HEK293 (cell line): ENCODE results near the gene CCR3.

ENCODE experiments used
- CTCF ChIA-PET: fragments of 350-600 bp; formaldehyde crosslinking; extraction: SDS; loops from one replicate; lab custom pipeline; 2021; ENCODE audit warnings: antibody characterized with exemption; lab: Yijun Ruan, JAX
- POLR2A ChIA-PET: fragments of 300-600 bp; formaldehyde crosslinking; extraction: SDS; loops from one replicate; lab custom pipeline; 2020; ENCODE audit warnings: antibody characterized with exemption, inconsistent platforms; lab: Yijun Ruan, JAX
- H3K27ac ChIP-seq: fragments of 200-500 bp; sonication (Bioruptor generic); 2 replicates; pipeline ENCODE4 v1.5.1; 2014; ENCODE audit warnings: low read depth, low read length, control low read depth, inconsistent platforms; ENCODE audit errors: extremely low read depth
- H3K36me3 ChIP-seq, 2 experiments: fragments of 200-500 bp in 1 of 2; sonication (Bioruptor generic) in 1 of 2; 1 replicate in 1 of 2; 2 replicates in 1 of 2; pipeline ENCODE4 v1.5.1; 2014 to 2017; ENCODE audit warnings: inconsistent platforms in 2 of 2, low read length in 2 of 2; ENCODE audit not compliant: control insufficient read depth in 2 of 2, insufficient read depth in 1 of 2
- H3K4me1 ChIP-seq: fragments of 200-500 bp; sonication (Bioruptor generic); 2 replicates; pipeline ENCODE4 v1.5.1; 2014; ENCODE audit warnings: mild to moderate bottlenecking, low read length, inconsistent platforms; ENCODE audit not compliant: control insufficient read depth, insufficient read depth
- H3K4me3 ChIP-seq: 2 replicates; pipeline ENCODE4 v1.5.1; 2011; ENCODE audit warnings: low read depth, mild to moderate bottlenecking, control low read depth, low read length, moderate library complexity
- H3K9me3 ChIP-seq: fragments of 200-500 bp; sonication (Bioruptor generic); 2 replicates; pipeline ENCODE4 v1.5.1; 2014; ENCODE audit warnings: low read depth, low read length, inconsistent platforms; ENCODE audit not compliant: control insufficient read depth, insufficient read depth
- KLF10 ChIP-seq: fragments of 450-650 bp; IDR thresholded peaks from 2 replicates; pipeline ENCODE4 v1.5.1; 2018; ENCODE audit warnings: missing biosample characterization, mild to moderate bottlenecking, missing genetic modification characterization
- KLF17 ChIP-seq: fragments of 450-650 bp; formaldehyde crosslinking; IDR thresholded peaks from 2 replicates; pipeline ENCODE4 v1.5.1; 2016; ENCODE audit warnings: missing biosample characterization, missing genetic modification characterization
- KLF8 ChIP-seq: fragments of 450-650 bp; formaldehyde crosslinking; IDR thresholded peaks from 2 replicates; pipeline ENCODE4 v1.5.1; 2016; ENCODE audit warnings: missing biosample characterization, missing genetic modification characterization
- OVOL3 ChIP-seq: fragments of 450-650 bp; formaldehyde crosslinking; IDR thresholded peaks from 2 replicates; pipeline ENCODE4 v1.5.1; 2016; ENCODE audit warnings: missing biosample characterization, missing genetic modification characterization
- PRDM4 ChIP-seq: fragments of 450-650 bp; formaldehyde crosslinking; IDR thresholded peaks from 2 replicates; pipeline ENCODE4 v1.5.1; 2017; ENCODE audit warnings: missing biosample characterization, missing genetic modification characterization
- ZBTB20 ChIP-seq: fragments of 450-650 bp; formaldehyde crosslinking; IDR thresholded peaks from 2 replicates; pipeline ENCODE4 v1.5.1; 2016; ENCODE audit warnings: missing biosample characterization, missing genetic modification characterization
- ZFHX2 ChIP-seq: fragments of 450-650 bp; formaldehyde crosslinking; conservative IDR thresholded peaks from 2 replicates; pipeline ENCODE4 v1.5.1; 2016; ENCODE audit warnings: missing biosample characterization, missing genetic modification characterization
- ZFP41 ChIP-seq: fragments of 450-650 bp; formaldehyde crosslinking; IDR thresholded peaks from 2 replicates; pipeline ENCODE4 v1.5.1; 2016; ENCODE audit warnings: missing biosample characterization, missing genetic modification characterization, borderline replicate concordance
- ZIC2 ChIP-seq: fragments of 450-650 bp; formaldehyde crosslinking; IDR thresholded peaks from 2 replicates; pipeline ENCODE4 v1.5.1; 2016; ENCODE audit warnings: missing biosample characterization, missing genetic modification characterization
- ZNF146 ChIP-seq: fragments of 450-650 bp; formaldehyde crosslinking; IDR thresholded peaks from 2 replicates; pipeline ENCODE4 v1.5.1; 2016; ENCODE audit warnings: missing biosample characterization, missing genetic modification characterization
- ZNF155 ChIP-seq: fragments of 450-650 bp; formaldehyde crosslinking; IDR thresholded peaks from 2 replicates; pipeline ENCODE4 v1.5.1; 2016; ENCODE audit warnings: missing biosample characterization, missing genetic modification characterization
- ZNF157 ChIP-seq: fragments of 450-650 bp; formaldehyde crosslinking; IDR thresholded peaks from 2 replicates; pipeline ENCODE4 v1.5.1; 2016; ENCODE audit warnings: missing biosample characterization, missing genetic modification characterization
- ZNF23 ChIP-seq: fragments of 450-650 bp; formaldehyde crosslinking; IDR thresholded peaks from 2 replicates; pipeline ENCODE4 v1.5.1; 2016; ENCODE audit warnings: missing biosample characterization, missing genetic modification characterization, borderline replicate concordance
- ZNF311 ChIP-seq: fragments of 450-650 bp; formaldehyde crosslinking; IDR thresholded peaks from 2 replicates; pipeline ENCODE4 v1.5.1; 2017; ENCODE audit warnings: missing biosample characterization, missing genetic modification characterization, borderline replicate concordance
- ZNF548 ChIP-seq: fragments of 450-650 bp; formaldehyde crosslinking; IDR thresholded peaks from 2 replicates; pipeline ENCODE4 v1.5.1; 2016; ENCODE audit warnings: missing biosample characterization, missing genetic modification characterization
- ZNF654 ChIP-seq: fragments of 450-650 bp; formaldehyde crosslinking; IDR thresholded peaks from 2 replicates; pipeline ENCODE4 v1.5.1; 2016; ENCODE audit warnings: low read depth, missing biosample characterization, missing genetic modification characterization
- ZSCAN18 ChIP-seq: fragments of 450-650 bp; formaldehyde crosslinking; IDR thresholded peaks from 2 replicates; pipeline ENCODE4 v1.5.1; 2016; ENCODE audit warnings: missing biosample characterization, missing genetic modification characterization
- ZSCAN23 ChIP-seq: fragments of 450-650 bp; formaldehyde crosslinking; IDR thresholded peaks from 2 replicates; pipeline ENCODE4 v1.5.1; 2016; ENCODE audit warnings: missing biosample characterization, missing genetic modification characterization

Gene CCR3

GRCh38 chr3:46213201-46213600, 29.1 kb upstream of the CCR3 start:
- Histone ChIP-seq H3K27ac (no peak overlapping the region), H3K36me3 (no peaks in the 10 kb centered on the region), H3K9me3 (no peaks in the 10 kb centered on the region), H3K4me3 (no peak overlapping the region), H3K4me1 (no peaks in the 10 kb centered on the region)
- ChIA-PET POLR2A (no interaction called here), CTCF (interaction anchor here (0.5 to 1.4 kb wide), 6 partner anchors 14 to 1172 kb away, joined by 3 to 4 read pairs (median 3); no protein-coding TSS in a partner anchor)
- no peak for TF ChIP-seq ZNF157 (tag by site-specific recombination)
- TF ChIP-seq OVOL3 (tag by site-specific recombination): no peak
- no peak for TF ChIP-seq ZFP41 (tag by site-specific recombination)
- TF ChIP-seq ZNF146 (tag by site-specific recombination): no peak
- TF ChIP-seq ZSCAN23 (tag by site-specific recombination): no peak
- TF ChIP-seq ZNF155 (tag by site-specific recombination): no peak
- no peak for TF ChIP-seq ZNF23
- TF ChIP-seq KLF17: no peak
- no peak for TF ChIP-seq ZFHX2 (tag by site-specific recombination)
- TF ChIP-seq ZSCAN18 (tag by site-specific recombination): no peak
- TF ChIP-seq PRDM4: no peak
- no peak for TF ChIP-seq KLF8 (tag by site-specific recombination)
- no peak for TF ChIP-seq ZNF548 (tag by site-specific recombination)
- TF ChIP-seq KLF10 (tag by site-specific recombination): no peak

GRCh38 chr3:46214751-46215352, 27.4 kb upstream of the CCR3 start:
- ChIA-PET CTCF (interaction anchor here (0.7 to 2.3 kb wide), 9 partner anchors 18 to 163 kb away, joined by 3 to 21 read pairs (median 5); partner anchors contain the start of gene CCR5), POLR2A (no interaction called here)
- 0 out of 2 replicates have a peak, but pooled peaks have one; percentile 13 for TF ChIP-seq ZNF654
- no peak for TF ChIP-seq ZNF311 (tag by site-specific recombination)
- TF ChIP-seq ZIC2 (tag by site-specific recombination): peak; percentile 42
- peak; percentile 66; the same call in 1 of the 2 replicates for TF ChIP-seq ZBTB20 (tag by site-specific recombination)
- no peaks in the 10 kb centered on the region for H3K36me3 ChIP-seq
- no peaks in the 10 kb centered on the region for H3K9me3 ChIP-seq
- no peaks in the 10 kb centered on the region for H3K4me1 ChIP-seq
- no peak overlapping the region for H3K4me3 ChIP-seq
- H3K27ac ChIP-seq: no peak overlapping the region
